HPDE6-E6E7 (cell line): Measurements from ENCODE around the gene CELF3.
"Not testable (repeated sequence)": the region's sequence is repeated elsewhere in the genome, so short reads cannot be mapped to it uniquely, and the experiment has no call there.

Experiments used
- DNase-seq: peaks from one replicate; pipeline ENCODE4 v3.0.0; 2011; ENCODE audit warnings: missing footprints; ENCODE audit errors: extremely low spot score

CELF3 gene

DNA sequence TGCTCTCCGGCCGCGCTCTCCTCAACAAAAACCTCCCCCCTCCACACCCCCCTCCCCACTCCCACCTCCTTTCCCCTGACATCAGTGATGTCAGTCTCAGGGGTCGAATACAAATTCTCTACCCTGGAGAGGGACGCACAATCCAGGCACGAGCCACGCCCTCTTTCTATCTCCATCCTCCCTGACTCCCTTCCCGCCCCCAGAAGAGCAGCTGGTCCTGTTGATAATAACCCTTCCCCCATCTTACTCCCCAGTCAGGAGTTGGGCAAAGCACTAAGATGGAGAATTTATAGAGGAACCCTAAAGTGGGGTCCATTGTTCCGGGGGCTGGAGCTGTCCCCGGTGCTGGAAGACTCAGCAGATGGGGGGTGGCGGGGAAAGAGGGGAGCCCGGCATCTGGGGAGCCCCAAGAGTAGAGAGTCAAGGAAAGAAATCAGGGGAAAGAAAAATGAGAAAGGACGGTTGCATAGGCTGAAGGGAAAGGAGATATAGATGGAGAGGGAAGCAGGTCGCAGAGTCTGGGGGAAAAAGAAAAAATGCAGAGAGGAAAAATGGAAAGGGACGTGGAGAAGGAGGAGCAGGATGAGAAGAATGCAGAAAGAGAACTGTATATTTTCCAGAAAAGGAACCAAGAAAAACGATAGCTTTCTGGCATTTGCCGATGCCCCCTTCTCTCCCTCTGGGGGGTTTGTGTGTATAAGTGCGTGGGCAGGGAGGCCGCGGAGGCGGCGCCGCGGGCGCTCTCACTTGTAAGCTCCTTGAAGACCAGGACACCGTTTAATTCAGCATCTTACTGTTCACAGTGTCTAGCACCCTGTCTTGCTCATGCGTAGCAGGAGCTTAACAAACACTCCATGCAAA is at the start of gene CELF3:
CELF3 (minus strand) TSS at position 33 of the 861 bp plus-strand sequence. CDS start 783 bp downstream, outside the sequence.
- DNase-seq, result no peak

DNA sequence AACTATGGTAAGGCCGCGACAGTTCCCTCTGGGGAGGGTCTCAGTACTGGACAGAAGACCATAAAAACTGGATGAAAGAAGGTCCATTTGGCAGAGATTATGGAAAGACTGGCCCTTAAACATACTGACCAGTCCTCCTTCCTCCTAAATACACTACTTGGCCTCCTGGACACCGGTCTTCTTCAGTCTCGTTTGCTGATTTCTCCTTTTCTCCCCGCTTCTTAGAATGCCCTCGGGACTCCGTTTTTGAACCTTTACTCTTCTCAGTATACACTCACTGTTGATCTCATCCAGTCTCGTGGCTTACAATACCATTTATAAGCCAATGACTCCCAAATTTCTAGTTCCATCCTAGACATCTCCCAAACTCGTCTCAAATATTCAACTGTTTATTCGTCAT is 47.4 kb upstream of the CELF3 start:
- DNase-seq, result no peak

DNA sequence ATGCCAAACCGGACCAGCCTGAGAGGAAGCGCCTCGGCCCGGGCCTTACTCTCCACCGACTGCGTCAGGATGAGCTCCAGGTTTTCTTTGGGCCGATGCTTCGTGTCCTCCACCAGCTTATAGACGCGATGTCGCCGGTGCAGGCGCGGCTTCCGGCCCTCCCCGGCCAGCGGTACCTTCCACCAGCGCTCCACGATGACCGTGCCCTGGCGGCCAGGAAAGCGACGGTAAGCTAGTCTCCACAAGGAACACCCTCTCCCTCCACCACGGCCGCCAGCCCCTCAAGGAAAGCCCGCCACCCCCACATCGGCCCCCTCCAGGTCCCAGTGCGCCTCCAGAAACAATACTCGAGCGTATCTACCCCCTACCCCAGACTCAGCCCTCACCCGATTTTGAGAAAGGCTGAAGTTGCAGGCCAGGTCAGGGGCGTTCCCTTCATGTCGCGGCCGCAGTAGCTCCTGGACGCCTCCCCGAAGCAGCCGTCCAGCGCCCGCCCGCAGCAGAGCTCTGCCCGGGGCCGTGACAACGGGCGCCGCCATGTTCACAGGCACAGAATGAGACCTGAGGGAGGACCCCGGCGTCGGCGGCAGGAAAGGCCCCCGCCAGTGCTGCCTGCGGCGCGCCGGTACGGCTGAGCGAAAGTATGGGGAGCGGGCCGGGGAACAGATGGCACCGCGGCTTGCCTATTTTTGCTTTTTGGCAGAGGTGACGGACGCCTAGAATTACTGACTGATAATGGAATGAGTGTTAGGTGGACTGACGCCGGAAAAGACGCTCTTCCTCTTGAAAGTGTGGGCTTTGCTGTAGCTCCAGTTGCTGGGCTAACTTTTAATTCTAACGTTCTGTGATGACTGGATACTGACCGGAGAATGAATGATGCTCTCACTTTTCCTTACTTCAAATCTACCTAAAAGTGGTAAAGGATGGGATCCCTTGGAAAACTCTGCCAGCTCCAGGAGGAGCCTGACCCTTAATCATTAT is 46.6 kb upstream of the CELF3 start, which contains the start of gene MRPL9:
MRPL9 (minus strand) TSS at position 556 of the 981 bp plus-strand sequence; CDS start at position 539, 17 bp downstream.
- DNase-seq, result peak; percentile 81

DNA sequence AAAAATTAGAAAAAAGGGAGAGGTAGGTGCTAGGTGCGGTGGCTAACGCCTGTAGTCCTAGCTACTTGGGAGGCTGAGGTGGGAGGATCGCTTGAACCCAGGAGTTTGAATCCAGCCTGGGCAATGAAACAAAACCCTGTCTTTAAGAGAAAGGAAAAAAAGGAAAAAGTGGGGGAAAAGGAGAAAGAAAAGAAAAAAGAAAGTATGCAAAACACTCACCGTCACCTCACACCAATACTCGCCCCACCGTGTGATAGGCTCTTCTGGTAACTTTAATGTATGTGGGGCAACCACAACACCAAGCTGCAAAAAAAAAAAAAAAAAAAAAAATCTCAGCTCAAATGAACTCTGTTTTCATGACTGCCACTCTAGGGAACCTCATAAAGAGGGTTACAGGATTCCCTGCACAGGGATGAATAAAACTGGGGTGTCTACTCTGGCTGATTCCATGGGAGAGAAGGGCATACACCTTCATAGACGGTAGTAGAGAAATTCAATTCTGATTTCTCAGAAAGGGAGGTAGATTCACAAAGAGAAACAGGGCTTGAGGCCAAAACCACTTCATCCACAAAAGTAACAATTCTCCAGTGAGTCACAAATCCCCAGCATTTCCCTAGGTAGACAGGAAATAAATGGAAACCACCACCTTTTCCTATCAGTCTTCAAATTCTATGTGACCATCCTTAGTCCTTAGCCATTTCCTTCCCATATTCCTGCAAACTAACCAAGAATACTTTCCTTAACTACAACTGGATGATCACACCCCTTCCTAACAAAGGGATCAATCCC is 44.2 kb upstream of the CELF3 start:
- no peak for DNase-seq

DNA sequence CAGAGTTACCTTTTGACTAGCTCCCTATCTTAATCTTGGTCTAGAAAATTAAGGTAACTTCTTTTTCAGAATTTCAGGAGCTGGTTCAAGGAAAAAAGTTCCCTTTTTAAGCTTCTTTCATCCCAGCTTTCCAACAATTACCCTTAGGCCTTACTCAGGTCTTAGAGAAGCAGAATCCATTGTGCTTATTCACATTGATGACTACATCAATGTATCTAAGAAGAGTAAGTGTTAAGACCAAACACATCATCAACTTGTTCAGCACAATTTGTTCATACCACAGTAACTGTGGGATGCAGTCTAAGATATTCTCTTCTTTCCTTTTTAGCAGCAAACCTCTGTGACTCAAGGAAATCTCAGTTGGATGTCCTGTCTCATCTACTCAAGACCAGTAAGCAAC is 42.6 kb upstream of the CELF3 start:
- no peak for DNase-seq

DNA sequence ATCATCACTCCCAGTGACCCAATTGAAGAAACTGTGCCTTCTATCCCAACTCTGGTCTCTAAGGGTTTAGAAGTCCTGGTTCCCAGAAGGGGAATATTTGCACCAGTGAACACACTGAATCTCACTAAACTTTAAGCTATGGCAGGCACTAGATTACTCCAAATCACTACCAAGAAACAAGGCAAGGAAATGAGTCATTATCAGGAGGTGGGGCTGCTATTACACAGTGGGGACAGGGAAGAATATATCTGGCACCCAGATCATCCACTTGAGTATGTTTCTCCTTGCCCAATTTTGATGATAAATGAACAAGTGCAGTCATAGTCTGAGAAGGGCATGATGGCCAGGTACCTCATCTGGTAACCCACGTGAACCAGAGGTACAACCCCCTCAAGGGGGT is 39.7 kb upstream of the CELF3 start:
- peak; percentile 58 for DNase-seq

DNA sequence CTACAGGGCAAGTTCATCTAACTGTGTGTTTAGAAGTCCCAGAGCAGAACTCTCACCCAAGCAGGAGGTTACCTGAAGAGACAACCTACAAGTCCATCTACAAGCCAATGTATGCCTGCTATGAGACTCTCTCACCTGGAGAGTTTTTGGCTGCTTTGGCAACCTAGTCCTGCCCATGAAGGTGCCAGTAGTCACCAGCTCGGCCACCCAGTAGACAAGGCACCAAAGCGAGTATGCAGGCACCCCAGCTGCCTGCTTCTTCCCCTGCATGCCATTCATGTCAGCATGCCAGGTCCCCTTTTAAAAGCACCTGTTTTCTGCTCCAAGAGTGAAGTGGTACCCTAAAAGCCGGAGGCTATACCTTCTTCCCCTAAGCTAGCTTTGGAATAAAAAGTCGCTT is 24.9 kb upstream of the CELF3 start:
- DNase-seq, result no peak

DNA sequence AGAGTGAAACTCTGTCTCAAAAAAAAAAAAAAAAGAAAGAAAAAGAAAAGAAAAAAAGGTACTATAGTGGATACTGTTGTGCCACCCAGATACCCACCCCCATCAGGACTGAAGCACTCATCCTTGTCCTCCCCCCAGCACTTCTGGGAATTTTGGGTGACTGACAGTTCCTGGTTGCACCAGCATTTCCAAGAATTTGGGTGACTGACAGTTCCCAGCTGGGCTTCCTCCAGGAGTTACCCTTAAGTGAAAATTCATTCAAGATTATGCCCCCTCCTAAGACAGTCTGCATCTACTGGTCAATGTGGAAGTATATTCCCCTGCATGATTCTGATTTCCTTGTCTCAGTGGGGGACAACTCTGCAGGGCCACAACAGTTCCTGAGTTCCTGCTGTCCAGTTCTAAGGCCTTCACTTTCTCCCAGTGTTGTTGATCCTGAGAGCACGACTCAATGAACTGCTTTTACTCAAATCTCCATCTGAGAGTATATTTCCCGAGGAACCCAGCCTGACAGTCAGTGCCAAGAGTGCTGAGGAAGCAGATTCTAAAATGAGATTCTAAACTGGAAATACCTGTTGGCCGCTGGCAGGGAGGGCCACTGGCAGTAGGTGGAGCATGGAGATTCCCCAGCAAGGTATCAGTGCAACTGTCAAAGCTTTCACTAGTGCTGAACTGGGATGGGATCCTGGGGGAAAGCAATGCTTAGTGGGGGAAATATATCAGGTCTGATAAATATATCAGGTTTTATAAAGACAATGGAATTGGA is 23.2 kb upstream of the CELF3 start:
- DNase-seq, result peak; percentile 89

DNA sequence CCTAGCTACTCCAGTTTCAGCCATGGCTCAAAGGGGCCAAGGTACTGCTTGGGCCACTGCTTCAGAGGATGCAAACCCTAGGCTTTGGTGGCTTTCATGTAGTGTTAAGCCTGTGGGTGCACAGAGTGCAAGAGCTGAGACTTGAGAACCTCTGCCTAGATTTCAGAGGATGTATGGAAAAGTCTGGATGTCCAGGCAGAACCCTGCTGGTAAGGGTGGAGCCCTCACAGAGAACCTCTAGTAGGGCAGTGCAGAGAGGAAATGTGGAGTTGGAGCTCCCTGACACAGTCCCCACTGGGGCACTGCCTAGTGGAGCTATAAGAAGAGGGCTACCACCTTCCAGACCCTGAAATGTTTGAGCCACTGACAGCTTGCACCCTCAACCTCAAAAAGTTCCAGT is 20.9 kb upstream of the CELF3 start:
- DNase-seq, result no peak

DNA sequence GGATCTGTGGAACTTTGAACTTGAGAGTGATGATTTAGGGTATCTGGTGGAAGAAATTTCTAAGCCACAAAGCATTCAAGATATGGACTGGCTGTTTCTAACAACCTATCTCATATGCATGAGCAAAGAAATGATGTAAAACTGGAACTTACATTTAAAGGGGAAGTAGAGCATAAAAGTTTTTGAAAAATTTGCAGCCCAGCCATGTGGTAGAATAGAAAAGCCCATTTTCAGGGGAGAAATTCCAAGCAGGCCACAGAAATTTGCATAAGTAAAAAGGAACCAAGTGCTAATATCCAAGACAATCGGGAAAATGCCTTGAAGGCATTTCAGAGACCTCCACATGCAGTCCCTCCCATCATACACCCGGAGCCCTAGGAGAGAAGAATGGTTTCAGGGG is 20.4 kb upstream of the CELF3 start:
- no peak for DNase-seq

DNA sequence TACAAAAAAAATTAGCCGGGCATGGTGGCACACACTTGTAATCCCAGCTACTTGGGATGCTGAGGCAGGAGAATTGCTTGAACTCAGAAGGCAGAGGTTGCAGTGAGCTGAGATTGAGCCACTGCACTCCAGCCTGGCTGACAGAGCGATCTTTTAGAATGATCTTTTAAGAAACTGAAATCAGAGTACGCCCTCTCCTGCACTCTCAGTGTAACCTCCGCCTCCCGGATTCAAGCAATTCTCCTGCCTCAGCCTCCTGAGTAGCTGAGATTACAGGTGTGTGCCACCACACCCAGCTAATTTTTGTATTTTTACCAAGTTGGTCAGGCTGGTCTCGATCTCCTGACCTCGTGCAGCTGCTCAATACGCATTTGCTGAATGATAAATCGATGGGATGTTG is 17.4 kb upstream of the CELF3 start:
- DNase-seq, result not testable (repeated sequence)

DNA sequence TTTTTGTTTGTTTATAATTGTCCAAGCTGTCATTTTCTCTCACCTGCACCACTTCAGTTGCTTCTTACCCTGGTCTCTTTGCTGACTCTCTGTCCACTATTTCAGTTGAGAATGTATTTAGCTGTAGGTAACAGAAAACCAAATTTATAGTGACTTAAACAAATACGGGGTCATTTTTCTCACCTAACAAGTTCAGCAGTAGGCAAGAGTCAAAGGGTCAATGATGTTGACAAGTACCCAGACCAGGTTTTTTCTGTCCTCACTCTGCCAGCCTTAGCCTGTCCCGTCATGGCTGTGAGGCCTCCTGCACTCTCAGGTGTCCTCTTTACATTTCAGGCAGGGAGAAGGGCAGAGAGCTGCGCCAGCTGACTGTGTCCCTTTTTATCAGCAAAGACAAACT is 16.5 kb upstream of the CELF3 start:
- DNase-seq, result no peak

DNA sequence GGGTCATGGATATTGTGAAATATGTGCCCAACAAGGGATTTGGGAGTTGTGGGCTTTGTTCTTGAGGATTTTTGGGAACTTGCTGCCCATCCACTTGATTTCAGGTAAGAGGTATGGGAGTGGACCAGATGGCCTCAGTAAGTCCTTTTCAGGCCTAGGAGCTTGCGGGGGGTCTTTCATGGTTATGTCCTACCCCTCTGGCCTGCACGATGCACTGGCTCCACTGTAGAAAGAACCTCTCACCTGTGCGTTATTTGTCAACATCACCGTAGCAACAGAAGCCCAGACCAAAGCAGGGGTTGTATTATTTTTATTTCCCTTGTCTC is 13.3 kb upstream of the CELF3 start:
- DNase-seq, result no peak

DNA sequence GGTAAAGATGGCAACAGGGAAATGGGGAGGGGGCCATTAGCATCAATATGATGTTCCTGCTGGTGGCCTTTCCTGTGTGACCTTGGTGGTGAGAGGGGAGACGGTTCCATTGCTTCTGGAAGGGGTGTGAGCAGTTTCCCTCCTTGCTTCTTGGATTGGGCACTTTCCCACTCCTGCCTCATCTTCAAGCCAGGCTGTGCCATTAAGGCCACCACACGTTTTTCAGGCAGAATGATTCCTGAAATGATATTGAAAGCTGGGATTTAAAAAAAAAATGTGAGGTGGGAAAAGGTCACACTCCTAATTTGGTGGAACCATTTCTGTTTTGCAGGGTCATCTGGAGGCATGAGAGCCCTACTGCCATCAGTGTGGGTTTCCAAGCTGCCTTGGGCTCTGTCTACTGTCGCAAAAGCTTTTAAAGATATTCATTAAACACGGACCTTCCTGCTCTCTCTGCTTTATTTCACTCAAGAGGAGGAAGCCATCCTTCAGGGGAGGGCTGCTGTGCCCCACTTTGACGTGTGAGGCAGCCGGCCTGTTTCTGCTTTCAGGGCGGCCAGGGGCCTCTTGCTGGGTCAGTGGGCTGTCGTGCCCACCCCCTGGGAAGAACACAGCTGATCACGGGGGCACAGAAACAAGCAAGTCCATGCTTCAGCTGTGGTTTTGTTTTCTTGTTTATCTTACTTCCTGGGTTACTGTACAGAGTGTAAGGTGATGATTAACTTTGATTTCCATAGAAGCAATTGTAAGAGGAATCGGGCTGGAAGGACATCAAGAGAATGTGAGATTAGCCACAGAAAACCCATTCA is 12.8 kb upstream of the CELF3 start:
- no peak for DNase-seq

DNA sequence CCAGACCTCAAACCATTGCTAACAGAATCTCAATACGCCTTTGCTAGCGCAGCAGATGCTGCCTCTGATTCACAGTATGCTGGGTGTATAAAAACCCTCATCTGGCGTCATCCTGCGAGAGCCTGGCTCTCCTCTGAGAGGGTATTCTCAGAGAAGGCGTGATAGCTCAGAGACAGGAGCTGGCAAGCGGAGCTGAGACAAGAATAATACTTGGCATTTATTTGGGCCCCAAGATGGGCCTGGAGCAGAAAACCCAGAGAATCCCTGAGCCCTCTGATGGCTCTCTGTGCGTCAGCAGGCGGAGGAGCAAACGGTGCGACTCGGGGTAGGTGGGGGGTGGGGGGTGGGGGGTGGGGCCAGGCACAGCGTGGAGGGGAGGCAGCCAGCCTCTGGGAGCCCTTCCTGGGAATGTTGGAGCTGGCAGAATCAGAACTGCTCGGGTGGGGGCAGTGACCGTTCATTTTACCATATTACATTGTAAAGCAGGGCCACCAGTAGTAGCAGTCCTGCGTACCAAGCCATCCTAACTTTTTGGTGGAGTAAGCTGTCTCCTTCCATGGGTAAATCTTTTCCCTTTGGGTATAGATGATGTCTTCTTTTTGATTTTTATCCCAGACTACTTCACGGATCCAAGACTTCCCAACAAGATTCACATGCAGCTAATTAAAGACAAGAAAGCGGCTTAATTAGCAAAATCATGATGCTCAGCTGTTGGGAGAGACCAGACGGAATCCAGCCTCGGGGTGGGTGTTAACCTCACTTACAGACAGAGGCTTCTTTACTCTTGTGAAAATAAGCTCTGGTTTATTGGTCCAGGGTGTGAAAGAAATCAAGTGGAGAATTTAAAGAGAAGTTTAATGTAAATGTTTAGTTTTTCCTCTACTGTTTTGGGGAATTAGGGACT is 11.8 kb upstream of the CELF3 start:
- DNase-seq, result no peak

DNA sequence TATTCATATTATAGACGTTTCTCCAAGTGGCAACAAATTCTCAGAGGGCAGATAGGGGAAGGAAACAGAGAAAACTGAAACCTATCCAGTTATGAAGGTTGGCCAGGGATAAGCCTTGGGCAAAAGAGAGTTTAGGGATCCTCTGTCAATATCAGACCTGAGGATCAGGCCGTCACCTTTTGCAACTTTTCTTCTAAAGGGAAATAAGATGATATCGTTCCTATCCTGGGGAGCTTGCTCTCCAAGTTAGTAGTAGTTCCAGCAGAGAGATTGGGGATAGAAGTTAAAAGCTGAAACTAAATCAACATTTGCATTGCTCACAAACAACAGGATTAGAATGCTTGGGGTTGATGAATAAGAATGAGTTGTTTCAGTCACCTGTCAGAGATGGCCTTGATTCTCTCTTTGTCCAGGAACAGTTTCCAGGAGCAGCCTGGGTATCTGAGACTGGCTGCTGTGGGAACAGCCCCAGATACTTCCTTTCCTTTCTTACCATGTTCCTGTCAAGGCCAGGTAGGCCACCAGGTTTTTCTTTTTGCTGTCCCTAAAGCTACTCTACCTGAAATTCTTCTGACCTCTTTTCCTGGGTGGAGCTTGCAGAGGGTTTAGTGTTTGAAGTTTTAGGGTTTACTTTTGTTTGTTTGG is 7.2 kb upstream of the CELF3 start:
- no peak for DNase-seq

DNA sequence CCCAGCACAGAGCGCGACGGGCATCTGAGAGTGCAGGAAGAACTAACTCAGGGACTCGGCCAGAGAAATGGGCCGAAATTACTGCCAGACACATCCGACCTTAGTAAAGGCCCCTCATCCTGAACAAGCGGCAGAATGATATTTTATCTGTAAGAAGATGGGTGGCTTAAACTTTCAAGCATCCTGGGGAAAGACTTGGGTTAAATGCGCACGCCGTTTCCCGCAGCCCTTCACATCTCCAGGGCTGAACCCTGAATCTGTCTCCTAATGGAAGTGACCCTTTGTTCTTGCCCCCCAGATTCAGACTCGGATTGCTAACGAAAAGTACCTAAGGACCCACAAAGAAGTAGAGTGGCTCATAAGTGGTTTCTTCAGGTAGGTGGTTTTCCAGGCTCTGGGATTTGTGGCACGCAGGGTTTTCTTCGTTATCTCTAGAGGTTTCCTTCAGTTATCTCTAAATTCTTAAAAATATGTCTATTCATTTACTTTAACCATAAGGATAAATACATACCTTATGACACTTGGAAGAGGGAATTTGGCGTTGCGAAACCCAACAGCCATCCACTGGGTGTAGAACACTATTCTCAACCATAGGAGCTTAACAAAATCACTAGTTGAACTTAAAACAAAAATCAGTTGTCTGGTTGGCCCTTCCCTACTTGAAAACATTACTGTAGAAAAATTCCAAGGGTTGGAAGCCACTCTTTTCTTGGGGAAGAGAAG is 5.3 kb upstream of the CELF3 start:
- DNase-seq, result no peak
